Glomerular endothelial cell (primary cell): ENCODE results near the gene WDR81. TPM values are rescaled to one million over a fixed set of nuclear protein-coding genes. Genes with fewer than 3 reads are reported as not detected.
A peak's percentile ranks its signal among the peaks of the same experiment; 100 is the strongest.
"Not testable (repeated sequence)": the region's sequence is repeated elsewhere in the genome, so short reads cannot be mapped to it uniquely, and the experiment has no call there.

ENCODE experiments used
- DNase-seq: peaks from one replicate; pipeline ENCODE4 v3.0.0-alpha.2; 2011; ENCODE audit warnings: low read depth, low spot score; ENCODE audit errors: extremely low read depth
- total RNA-seq: library from RNA; depleted of rRNA; stranded (reverse); fragments of >200 nt; gene quantifications from 2 replicates; pipeline ENCODE4 v1.2.3, GENCODE V29; 2015

The WDR81 gene
- total RNA-seq, 1 donor from 2014 or later = 27.3 TPM

DNA sequence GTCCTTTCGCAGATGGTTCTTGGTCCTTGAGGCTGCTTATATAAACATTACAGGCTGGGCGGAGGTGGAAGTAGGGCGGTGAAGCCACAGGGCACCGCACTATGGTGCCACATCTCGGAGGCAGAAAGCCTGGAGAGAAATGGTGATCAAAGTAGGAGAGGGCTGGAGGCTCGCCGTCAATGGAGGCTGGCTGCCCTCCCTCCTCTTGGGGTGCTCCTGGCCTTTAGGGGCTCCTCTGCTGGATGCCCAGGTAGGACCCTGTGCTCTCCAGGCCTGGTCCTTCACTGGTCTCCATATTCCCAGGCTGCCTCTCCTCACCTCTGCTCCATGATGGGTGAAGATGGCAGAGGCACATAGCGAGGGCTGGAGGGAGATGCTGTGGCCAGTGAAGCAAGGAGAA is 12.2 kb upstream of the WDR81 start:
- DNase-seq = no peak

DNA sequence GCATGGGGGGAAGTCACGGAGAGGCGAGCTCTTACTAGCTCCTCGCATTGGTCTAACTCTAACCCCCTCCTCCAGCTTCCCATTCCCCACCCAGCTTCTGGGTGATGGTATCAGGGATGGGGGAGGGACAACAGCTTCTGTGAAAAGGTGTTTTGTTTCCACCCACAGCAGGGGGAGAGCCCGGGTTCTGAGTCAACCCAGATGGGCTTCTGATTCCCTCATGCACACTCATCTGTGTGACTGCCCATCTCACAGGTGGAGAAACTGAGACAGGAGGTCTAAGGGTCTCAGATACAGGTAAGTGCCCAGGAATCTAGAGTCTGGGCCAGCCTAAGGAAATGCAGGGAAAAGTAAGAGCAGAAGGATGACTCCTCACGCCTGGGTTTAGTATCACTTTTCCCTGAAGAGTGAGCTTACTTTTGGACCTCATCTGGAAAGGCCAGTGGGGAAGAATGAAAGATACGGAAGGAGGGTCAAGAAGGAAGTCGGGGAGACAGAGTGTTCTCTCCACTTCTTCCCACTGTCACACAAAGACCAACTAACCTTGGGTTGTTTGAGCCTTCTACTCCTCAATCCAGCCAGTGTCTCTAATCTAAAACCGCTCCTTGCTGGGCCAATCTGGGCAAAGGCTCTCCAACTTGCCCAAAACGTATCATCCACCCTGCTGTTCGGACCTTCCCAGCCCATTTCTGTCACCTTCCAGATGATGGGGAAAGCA is 11.2 kb upstream of the WDR81 start:
- no peak for DNase-seq

DNA sequence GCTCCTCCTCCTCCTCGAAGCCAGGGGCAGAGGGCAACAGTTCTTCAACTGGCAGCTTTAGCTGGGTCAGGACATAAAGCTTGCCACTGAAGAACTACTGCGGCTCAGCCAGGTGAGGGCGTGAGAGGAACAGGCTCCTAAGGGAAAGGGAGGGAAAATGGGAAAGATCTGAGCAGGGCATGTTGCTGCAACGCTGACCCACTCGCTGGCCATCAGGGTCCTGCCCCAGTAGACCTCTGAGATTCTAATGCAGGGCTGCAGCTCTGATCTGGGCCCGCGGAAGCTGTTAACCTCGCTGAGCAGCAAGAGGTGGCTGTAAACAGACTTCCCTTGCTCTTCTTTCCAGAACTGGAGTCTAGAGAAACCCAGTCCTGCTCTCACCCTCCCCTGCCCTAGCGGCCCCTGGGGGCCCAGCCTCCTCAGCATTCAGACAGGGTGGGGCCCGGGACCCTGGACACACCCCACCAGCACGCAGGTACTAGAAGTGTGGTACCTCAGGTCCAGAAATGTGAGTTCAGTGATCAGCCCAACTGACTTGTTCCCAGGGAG is 10.6 kb upstream of the WDR81 start:
- no peak for DNase-seq

DNA sequence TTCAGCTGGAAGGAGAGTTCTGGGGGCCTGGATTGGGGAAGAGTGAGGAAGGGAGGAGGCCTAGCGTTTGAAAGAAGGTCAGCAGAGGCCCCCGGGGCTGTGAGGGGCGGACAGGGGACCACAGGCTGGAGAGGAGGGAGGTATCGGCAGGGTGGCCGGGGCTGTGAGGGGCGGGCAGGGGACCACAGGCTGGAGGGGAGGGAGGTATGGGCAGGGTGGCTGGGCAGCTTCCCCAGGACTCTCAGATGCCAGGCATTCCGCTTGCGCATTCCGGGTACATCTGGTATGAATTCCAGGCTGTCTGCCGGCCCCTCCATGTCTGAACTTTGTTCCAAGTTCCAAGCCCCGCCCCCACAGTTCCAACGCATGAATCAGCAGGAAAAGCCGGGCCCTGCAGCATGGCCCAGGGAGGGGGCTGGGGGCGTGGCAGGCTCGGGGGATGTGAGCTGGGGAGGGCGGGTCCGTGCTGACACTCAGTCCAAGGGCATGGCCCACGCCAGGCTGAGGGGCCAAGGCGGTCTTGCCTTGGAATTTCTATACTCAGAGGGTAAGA is 10.0 kb upstream of the WDR81 start:
- peak; percentile 65 for DNase-seq

DNA sequence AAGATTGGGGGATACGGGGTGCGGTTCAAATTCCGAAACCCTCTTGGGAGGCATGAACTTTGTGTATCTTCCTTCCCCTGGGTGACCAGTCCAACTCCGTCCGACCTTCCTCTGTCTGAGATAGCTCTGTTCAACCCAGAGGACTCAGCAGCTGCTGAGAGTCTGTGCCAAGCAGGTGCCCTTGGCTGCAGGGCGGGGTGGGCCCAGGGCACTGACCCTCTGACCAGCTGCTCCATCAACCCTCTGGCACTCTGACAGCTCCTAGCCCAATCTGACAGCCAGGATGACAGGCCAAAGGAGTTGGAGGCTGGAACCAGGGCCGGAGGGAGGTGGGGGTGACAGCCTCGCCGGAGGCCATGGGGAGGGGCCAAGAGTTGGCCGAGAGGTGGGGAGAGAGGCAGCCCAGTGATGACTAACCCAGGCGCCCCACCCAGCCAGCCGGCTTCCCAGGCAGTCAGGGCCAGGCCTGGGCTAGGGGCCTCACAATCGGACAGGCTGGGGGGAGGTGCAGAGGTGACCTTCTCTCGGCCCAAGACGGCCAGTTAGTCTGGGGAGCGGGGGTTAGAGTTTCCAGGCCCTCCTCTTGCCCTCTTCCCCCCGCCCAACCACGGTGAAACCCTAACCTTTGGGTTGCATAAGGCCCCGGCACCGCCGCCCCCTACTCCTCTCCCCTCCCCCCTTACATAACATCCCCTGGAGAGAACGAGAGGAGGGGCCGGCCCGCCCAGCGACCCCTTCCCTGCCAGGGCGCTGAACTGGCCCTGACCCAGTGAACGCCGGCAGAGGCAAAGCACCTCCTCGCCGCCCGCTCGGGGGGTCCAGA is 9.3 kb upstream of the WDR81 start:
- no peak for DNase-seq

DNA sequence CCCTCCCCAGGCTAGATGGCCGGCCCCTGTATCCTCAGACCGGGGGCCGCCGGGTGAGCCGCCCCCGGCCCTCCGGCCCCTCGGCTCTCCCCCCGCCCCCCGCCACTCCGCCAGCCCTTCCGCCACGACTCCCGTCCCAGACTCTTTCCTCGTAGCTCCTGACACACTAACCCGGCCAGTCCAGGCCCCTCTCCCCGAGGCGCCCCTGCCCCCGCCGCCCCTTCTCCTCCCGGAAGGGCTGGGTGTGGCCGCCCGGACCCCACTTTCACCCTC is 8.8 kb upstream of the WDR81 start:
- DNase-seq = no peak

DNA sequence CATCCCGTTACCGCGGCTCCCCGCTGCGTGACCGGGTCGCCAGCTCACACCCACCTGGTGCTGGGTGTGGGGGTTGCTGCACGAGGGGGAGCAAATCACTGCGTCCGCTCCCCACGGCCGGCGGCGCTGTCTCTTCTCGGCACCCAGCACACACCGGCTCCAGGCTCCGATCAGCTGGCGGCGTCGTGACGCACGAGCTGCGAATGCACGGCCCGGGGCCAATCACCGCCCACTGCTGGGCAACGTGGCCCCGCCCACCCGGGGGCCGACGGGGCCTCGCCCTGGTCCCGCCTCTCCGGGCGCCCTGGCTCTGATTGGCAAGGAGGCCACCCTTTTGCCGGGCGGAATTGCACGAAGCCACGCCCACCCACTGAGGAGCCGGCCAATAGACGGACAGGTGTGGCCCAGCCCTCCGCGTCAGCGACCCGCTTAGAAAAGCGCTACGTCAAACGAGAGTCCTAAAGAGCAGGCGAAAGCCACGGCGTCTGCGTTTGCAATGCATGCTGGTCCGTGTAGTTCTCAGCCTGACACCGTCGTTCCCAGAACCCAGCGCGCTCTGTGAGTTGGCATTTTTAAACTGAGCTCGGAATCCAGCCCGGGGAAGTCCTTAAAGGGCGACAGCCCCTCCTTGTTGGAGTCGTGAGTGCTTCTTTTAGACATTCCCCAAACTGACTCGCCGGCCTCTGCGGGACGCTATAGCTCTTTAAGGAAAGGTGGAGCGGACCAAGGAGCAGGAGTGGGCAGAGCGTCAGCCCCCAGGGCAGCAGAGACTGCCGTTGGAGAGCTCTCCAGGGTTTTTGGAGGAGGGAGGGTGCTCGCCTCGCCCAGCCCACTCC is 8.2 kb upstream of the WDR81 start:
- peak; percentile 100 for DNase-seq

DNA sequence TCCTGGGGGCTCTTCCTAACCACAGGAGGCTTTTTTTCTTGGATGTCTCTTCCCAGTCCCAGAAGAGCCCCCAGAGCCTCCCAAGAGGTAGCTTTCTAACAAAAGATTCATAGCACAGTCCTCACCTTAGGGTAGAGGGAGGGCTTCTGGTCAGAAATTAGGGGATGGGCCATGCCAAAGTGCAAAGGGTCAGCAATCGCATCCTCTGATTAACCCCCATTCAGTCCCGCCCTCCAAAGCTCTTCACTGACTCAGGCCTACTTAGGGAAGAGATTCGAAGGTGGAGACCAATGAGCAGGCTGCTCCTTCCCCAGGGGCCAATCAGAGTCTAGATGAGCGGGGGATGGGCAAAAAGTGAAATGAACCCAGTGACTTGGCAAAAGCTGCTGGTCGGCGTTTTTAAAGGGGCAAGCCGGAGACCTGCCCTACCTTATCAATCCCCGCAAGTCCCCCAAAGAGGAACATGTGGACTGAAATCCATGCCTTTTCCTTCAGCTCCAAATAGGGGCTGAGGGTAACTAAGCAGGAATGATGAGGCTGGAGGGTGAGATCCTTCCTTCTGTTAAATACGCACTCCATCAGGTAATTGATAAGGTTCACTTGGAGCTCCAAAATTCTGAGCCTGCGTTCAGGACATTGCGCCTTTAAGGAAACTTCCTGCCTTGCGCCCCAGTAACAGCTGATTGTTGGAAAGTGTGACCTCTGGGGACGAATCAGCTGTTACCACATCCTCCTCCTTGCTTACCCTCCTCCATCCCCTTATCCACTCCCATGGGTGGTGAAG is 7.4 kb upstream of the WDR81 start:
- peak; percentile 98 for DNase-seq

DNA sequence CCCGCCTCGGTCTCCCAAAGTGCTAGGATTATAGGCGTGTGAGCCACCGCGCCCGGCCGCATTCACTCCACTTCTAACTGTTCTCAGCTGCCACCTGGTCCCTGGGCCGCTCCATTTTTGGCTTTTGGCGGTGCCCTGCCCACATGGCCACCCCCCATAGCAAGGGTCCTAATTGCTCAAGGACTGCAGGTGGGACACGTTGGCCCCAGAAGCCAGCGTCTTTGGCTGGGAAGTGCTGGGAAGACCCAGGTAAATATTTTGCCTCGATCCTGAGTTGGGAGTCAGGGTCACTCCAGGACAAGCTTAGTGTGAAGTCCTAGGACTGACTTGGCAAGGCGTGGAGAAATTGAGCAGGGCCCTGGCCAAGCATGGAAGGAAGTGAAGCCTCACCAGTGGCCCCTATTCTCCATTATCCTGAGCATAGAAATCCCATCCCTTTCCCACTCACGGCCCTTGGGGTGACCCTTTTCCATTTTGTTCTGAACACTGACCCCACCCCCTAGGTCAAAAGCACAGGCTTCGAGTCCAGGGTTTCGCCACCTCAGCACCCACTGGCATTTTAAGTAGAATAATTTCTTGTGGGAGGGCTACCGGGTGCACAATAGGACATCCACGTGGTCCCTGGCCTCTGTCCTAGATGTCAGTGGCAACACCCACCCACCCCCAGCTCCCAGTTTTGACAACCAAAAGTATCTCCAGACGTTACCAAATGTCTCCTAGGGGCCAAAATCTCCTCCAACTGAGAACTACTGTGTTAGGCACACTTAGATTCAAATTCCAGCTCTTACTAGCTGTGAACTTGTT is 5.9 kb upstream of the WDR81 start:
- DNase-seq = no peak

DNA sequence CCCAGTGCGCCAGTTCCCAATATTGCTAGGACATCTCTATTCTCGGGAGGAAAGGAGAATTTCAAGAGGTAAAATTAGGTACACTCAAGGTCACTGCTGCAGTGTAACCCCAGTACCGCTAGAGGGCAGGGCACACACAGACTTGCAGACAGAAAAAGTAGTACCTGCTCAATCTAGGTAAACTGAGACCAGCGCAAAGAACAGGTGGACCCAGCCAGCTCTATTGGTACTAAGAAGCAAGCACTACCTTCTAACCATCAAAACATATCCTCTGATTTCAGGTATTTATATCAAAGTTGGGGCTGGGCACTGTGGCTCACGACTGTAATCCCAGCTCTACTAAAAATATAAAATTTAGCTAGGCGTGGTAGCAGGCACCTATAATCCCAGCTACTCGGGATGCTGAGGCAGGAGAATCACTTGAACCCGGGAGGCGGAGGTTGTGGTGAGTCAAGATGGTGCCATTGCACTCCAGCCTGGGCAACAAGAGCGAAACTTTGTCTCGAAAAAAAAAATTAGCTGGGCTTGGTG is 3.6 kb upstream of the WDR81 start:
- no peak for DNase-seq

DNA sequence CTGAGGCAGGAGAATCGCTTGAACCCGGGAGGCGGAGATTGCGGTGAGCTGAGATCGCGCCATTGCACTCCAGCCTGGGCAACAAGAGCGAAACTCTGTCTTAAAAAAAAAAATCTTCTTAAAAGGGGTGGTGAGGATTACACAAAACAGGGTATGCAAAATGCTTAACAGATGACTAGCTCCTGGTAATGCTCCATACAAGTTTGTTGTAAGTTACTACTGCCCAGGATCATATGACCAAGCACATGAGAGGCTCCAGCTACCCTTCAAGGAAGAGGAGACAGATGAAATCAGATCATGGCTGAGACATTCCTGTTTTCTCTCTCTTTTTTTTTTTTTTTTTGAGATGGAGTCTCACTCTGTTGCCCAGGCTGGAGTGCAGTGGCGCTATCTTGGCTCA is 2.5 kb upstream of the WDR81 start:
- not testable (repeated sequence) for DNase-seq

DNA sequence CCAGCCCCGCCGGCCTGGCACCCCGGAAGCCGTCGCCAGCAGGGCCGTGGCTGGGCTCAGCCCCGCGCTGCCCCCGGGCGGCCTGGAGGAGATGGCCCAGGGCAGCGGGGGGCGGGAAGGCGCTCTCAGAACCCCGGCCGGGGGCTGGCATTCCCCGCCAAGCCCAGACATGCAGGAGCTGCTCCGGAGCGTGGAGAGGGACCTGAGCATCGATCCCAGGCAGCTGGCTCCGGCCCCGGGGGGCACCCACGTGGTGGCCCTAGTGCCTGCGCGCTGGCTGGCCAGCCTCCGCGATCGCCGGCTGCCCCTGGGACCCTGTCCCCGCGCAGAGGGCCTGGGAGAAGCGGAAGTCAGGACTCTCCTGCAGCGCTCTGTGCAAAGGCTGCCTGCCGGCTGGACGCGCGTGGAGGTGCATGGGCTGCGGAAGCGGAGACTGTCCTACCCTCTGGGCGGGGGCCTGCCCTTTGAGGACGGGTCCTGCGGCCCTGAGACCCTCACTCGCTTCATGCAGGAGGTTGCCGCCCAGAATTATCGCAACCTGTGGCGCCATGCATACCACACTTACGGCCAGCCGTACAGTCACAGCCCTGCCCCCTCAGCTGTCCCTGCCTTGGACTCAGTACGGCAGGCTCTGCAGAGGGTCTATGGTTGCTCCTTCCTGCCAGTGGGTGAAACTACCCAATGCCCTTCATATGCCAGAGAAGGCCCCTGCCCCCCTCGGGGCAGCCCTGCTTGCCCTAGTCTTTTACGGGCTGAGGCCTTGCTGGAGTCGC is 551 bp downstream of the WDR81 start:
- no peak for DNase-seq

DNA sequence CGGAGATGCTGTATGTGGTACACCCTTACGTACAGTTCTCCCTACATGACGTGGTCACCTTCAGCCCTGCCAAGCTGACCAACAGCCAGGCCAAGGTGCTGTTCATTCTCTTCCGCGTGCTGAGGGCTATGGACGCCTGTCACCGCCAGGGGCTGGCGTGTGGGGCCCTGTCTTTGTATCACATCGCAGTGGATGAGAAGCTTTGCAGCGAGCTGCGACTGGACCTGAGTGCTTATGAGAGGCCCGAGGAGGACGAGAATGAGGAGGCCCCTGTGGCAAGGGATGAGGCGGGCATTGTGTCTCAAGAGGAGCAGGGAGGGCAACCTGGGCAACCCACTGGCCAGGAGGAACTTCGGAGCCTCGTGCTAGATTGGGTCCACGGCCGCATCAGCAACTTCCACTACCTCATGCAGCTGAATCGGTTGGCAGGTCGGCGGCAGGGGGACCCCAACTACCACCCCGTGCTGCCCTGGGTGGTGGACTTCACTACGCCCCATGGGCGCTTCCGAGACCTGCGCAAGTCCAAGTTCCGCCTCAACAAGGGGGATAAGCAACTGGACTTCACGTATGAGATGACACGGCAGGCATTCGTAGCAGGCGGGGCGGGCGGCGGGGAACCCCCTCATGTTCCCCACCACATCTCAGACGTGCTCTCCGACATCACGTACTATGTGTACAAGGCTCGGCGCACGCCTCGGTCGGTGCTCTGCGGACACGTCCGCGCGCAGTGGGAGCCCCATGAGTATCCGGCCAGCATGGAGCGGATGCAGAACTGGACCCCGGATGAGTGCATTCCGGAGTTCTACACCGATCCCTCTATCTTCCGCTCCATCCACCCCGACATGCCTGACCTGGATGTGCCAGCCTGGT is 1.4 kb downstream of the WDR81 start:
- DNase-seq = no peak

DNA sequence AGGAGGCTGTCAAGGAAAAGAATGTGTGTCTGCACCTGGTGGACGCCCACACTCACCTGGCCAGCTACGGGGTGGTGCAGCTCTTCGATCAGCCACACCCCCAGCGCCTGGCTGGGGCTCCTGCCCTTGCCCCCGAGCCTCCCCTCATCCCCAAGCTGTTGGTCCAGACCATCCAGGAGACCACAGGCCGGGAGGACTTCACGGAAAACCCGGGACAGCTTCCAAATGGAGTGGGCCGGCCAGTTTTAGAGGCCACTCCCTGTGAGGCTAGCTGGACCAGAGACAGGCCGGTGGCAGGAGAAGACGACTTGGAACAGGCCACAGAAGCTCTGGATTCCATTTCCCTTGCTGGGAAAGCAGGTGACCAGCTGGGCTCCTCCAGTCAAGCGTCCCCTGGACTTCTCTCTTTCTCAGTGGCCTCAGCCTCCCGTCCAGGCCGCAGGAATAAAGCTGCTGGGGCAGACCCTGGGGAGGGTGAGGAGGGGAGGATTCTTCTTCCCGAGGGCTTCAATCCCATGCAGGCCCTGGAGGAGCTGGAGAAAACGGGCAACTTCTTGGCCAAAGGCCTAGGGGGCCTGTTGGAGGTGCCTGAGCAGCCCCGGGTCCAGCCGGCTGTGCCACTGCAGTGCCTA is 2.2 kb downstream of the WDR81 start:
- DNase-seq = no peak

DNA sequence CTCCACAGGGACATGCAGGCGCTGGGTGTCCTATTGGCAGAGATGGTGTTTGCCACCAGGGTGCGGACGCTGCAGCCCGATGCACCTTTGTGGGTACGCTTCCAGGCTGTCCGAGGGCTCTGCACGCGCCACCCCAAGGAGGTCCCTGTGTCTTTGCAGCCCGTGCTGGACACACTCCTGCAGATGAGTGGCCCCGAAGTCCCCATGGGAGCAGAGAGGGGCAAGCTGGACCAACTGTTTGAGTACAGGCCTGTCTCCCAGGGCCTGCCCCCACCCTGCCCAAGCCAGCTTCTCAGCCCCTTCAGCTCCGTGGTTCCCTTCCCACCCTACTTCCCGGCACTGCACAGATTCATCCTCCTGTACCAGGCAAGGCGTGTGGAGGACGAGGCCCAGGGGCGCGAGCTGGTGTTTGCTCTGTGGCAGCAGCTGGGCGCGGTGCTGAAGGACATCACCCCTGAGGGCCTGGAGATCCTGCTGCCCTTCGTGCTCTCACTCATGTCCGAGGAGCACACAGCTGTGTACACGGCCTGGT is 2.8 kb downstream of the WDR81 start:
- DNase-seq = no peak

DNA sequence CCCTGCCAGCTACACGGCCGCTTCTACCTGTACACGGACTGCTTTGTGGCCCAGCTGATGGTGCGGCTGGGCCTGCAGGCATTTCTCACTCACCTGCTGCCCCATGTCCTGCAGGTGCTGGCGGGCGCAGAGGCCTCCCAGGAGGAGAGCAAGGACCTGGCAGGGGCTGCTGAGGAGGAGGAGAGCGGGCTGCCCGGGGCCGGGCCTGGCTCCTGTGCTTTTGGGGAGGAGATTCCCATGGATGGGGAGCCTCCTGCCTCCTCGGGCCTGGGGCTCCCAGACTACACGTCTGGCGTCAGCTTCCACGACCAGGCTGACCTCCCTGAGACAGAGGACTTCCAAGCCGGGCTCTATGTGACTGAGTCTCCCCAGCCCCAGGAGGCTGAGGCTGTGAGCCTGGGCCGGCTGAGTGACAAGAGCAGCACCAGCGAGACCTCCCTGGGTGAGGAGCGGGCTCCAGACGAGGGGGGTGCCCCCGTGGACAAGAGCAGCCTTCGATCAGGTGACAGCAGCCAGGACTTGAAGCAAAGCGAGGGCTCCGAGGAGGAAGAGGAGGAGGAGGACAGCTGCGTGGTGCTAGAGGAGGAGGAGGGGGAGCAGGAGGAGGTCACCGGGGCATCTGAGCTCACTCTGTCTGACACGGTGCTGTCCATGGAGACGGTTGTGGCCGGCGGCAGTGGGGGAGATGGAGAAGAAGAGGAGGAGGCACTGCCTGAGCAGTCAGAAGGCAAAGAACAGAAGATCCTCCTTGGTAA is 3.5 kb downstream of the WDR81 start:
- no peak for DNase-seq
